Osteocyte (in vitro differentiated cells): Measurements from ENCODE around the gene DOK6. TPM values are rescaled to one million over a fixed set of nuclear protein-coding genes. Genes with fewer than 3 reads are reported as not detected.

Experiments
- DNase-seq: peaks from one replicate; pipeline ENCODE4 v3.0.0; 2021; ENCODE audit warnings: mixed read lengths; ENCODE audit not compliant: unreplicated experiment; ENCODE audit errors: extremely low spot score
- H3K27ac Mint-ChIP-seq: one replicate; pipeline ENCODE4 v1.8.0; 2021; ENCODE audit warnings: mild to moderate bottlenecking, mixed read lengths; ENCODE audit not compliant: unreplicated experiment
- H3K27me3 Mint-ChIP-seq: one replicate; pipeline ENCODE4 v1.8.0; 2021; ENCODE audit warnings: mixed read lengths; ENCODE audit not compliant: unreplicated experiment
- H3K36me3 Mint-ChIP-seq: one replicate; pipeline ENCODE4 v1.8.0; 2021; ENCODE audit warnings: mixed read lengths; ENCODE audit not compliant: unreplicated experiment
- H3K4me1 Mint-ChIP-seq: one replicate; pipeline ENCODE4 v1.8.0; 2021; ENCODE audit warnings: mixed read lengths; ENCODE audit not compliant: unreplicated experiment
- H3K4me3 Mint-ChIP-seq: one replicate; pipeline ENCODE4 v1.8.0; 2021; ENCODE audit warnings: mild to moderate bottlenecking, moderate library complexity, mixed read lengths; ENCODE audit not compliant: unreplicated experiment
- H3K9me3 Mint-ChIP-seq: one replicate; pipeline ENCODE4 v1.8.0; 2021; ENCODE audit warnings: mixed read lengths; ENCODE audit not compliant: unreplicated experiment
- CTCF ChIP-seq: fragments of 200-600 bp; sonication (generic); IDR thresholded peaks from 2 replicates; pipeline ENCODE4 v1.5.0; 2021; ENCODE audit warnings: antibody characterized with exemption, mild to moderate bottlenecking, moderate library complexity
- total RNA-seq: library from RNA; stranded (reverse); gene quantifications from 2 replicates; pipeline ENCODE4 v1.2.1, GENCODE V29; 2021

Gene DOK6
- total RNA-seq, 1 donor from 2014 or later = 4.6 TPM

DNA sequence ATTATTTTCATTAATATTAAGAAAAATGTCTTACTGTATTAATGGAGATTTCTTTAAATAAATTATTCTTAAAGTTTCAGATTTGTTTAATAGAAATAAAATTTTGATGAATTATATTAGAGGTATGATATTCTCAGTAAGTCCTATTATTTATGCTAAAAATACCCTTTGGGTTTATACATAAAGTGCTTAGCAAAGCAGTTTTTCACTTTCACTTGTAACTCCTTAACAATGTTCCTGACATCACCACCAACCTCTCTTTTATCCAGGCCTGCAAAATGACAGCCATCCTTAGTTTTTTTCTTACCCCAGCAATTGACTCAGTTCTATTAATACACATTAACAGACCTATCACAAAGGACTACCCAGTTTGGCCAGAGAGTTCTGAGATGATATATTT, 376.6 kb downstream of the DOK6 start:
- Mint-ChIP-seq H3K9me3 (no peaks in the 10 kb centered on the region), H3K4me3 (no peak overlapping the region), H3K27ac (no peak overlapping the region), H3K27me3 (no peaks in the 10 kb centered on the region), H3K4me1 (no peaks in the 10 kb centered on the region), H3K36me3 (no peaks in the 10 kb centered on the region)
- no peak for TF ChIP-seq CTCF
- DNase-seq = no peak

DNA sequence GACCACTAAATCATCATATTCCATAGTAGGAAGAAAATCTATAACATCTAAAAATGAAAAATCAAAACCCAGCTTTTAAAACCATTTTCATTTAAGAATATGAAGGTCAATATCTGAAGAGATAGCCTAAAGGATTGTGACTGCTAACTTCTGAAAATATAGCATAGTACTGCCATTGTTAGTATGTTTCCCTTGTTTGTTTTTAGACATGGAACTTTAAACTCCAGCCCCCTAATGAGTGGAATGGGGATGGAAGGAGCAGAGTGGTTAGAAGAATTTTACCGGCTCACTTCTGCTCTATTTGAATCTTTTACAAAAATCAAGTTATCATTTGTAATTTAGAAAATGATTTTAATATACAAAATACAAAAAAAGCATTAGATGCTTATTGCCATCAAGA, 378.0 kb downstream of the DOK6 start:
- no peak overlapping the region for H3K27ac Mint-ChIP-seq
- no peak for TF ChIP-seq CTCF
- no peaks in the 10 kb centered on the region for H3K36me3 Mint-ChIP-seq
- H3K9me3 Mint-ChIP-seq = no peaks in the 10 kb centered on the region
- no peaks in the 10 kb centered on the region for H3K27me3 Mint-ChIP-seq
- DNase-seq = no peak
- H3K4me3 Mint-ChIP-seq = no peak overlapping the region
- no peaks in the 10 kb centered on the region for H3K4me1 Mint-ChIP-seq

DNA sequence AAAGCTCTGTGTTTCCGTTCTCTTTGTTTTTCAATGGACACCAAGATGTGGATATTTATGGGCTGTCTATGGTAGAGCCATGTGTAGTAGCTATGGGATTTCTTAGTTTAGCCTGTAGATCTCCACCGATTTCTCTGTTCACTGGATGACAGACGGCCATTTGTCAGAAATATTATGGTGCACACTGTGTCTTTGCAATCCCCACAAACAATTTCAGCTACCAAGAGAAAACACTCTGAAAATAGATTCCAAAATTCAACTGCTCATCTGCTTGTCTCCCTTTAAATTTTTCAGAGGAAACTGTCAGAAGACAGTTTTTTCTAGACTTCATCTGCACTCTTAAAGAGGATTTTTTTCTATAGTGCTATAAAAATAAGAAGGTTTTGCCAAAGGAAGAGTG, 380.2 kb downstream of the DOK6 start:
- DNase-seq = no peak
- peaks cover 3% of the 10 kb centered on the region for H3K4me1 Mint-ChIP-seq
- no peaks in the 10 kb centered on the region for H3K36me3 Mint-ChIP-seq
- no peak for TF ChIP-seq CTCF
- no peaks in the 10 kb centered on the region for H3K27me3 Mint-ChIP-seq
- H3K27ac Mint-ChIP-seq = no peak overlapping the region
- no peak overlapping the region for H3K4me3 Mint-ChIP-seq
- H3K9me3 Mint-ChIP-seq = no peaks in the 10 kb centered on the region

GRCh38 chr18:69784815-69785214, 384.1 kb downstream of the DOK6 start:
- TF ChIP-seq CTCF = no peak
- H3K4me3 Mint-ChIP-seq = no peak overlapping the region
- DNase-seq = no peak
- no peaks in the 10 kb centered on the region for H3K36me3 Mint-ChIP-seq
- no peaks in the 10 kb centered on the region for H3K27me3 Mint-ChIP-seq
- H3K9me3 Mint-ChIP-seq = no peaks in the 10 kb centered on the region
- H3K4me1 Mint-ChIP-seq = peaks cover 9% of the 10 kb centered on the region
- no peak overlapping the region for H3K27ac Mint-ChIP-seq

DNA sequence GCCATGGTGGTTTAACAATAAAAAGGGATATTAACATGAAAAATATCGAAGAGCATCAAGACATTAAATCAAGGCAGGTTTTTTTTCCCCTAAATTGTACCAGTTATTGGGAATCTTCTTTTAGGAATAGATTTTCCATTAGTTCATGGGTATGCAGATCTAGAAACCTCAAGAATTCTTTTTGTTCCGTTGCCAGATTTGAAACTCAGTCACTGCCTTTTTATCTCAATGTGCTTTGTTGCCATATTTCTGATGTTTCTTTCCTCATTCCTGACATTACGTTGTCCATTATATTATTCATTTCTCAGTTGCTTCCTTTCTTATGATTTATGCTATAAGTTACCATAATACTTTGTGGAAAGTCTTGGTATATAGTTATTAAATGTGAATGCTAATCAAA, 384.8 kb downstream of the DOK6 start:
- no peak for DNase-seq
- no peaks in the 10 kb centered on the region for H3K27me3 Mint-ChIP-seq
- no peaks in the 10 kb centered on the region for H3K9me3 Mint-ChIP-seq
- no peak overlapping the region for H3K4me3 Mint-ChIP-seq
- H3K36me3 Mint-ChIP-seq = no peaks in the 10 kb centered on the region
- H3K4me1 Mint-ChIP-seq = peaks cover 9% of the 10 kb centered on the region
- no peak overlapping the region for H3K27ac Mint-ChIP-seq
- no peak for TF ChIP-seq CTCF
